Suprapubic skin (tissue), 4 donors: ENCODE results near the gene ACTR10. TPM values are rescaled to one million over a fixed set of nuclear protein-coding genes. Genes with fewer than 3 reads are reported as not detected.
A peak's percentile ranks its signal among the peaks of the same experiment; 100 is the strongest.

Experiments used
- DNase-seq, 2 donors: peaks; one replicate each; pipeline ENCODE4 v3.0.0-alpha.2; 2019; ENCODE audit warnings: low spot score in 2 of 2
- H3K27ac ChIP-seq: fragments of 200-600 bp; sonication (generic); one replicate; pipeline ENCODE4 v1.5.1; 2019
- H3K27me3 ChIP-seq: fragments of 200-600 bp; sonication (generic); one replicate; pipeline ENCODE4 v1.5.1; 2019
- H3K36me3 ChIP-seq: fragments of 200-600 bp; sonication (generic); one replicate; pipeline ENCODE4 v1.5.1; 2019
- H3K4me1 ChIP-seq: fragments of 200-600 bp; sonication (generic); one replicate; pipeline ENCODE4 v1.5.1; 2019
- H3K4me3 ChIP-seq: fragments of 200-600 bp; sonication (generic); one replicate; pipeline ENCODE4 v1.5.1; 2019; ENCODE audit warnings: mild to moderate bottlenecking
- H3K9me3 ChIP-seq: fragments of 200-600 bp; sonication (generic); one replicate; pipeline ENCODE4 v1.5.1; 2019
- EP300 ChIP-seq: sonication (generic); formaldehyde crosslinking; IDR thresholded peaks from one replicate; pipeline ENCODE4 v1.6.1; 2017; ENCODE audit warnings: antibody characterized with exemption
- POLR2A ChIP-seq, 2 donors: fragments of 450-650 bp; IDR thresholded peaks; one replicate each; pipeline ENCODE4 v1.6.1; 2017; ENCODE audit warnings: antibody characterized with exemption in 2 of 2, mild to moderate bottlenecking in 2 of 2, moderate library complexity in 2 of 2
- POLR2AphosphoS5 ChIP-seq, 3 donors: sonication (generic); formaldehyde crosslinking; IDR thresholded peaks; one replicate each; pipeline ENCODE4 v1.6.1; 2017; ENCODE audit warnings: antibody characterized with exemption in 3 of 3
- WGBS: methylation state at CpG from one replicate; pipeline ENCODE4 v1.1.5; 2018; 5-methylcytosine and 5-hydroxymethylcytosine counted together
- total RNA-seq, 4 donors: library from RNA; depleted of rRNA; stranded (reverse); fragments of >200 nt; gene quantifications; one replicate each; pipeline ENCODE4 v1.1.0, GENCODE V29; 2016
- TF ChIP-seq, protein P1 (sequence below), 2 donors: fragments of 200-600 bp in 1 of 2; fragments of 450-650 bp in 1 of 2; sonication (generic) in 1 of 2; IDR thresholded peaks; one replicate each; pipeline ENCODE4 v1.5.1; 2016 to 2019; ENCODE audit warnings: antibody characterized with exemption in 2 of 2, mild to moderate bottlenecking in 1 of 2, moderate library complexity in 1 of 2

ACTR10 gene
- total RNA-seq, 4 donors from 2014 or later: 39.3 to 66.9 (median 54.8) TPM

DNA sequence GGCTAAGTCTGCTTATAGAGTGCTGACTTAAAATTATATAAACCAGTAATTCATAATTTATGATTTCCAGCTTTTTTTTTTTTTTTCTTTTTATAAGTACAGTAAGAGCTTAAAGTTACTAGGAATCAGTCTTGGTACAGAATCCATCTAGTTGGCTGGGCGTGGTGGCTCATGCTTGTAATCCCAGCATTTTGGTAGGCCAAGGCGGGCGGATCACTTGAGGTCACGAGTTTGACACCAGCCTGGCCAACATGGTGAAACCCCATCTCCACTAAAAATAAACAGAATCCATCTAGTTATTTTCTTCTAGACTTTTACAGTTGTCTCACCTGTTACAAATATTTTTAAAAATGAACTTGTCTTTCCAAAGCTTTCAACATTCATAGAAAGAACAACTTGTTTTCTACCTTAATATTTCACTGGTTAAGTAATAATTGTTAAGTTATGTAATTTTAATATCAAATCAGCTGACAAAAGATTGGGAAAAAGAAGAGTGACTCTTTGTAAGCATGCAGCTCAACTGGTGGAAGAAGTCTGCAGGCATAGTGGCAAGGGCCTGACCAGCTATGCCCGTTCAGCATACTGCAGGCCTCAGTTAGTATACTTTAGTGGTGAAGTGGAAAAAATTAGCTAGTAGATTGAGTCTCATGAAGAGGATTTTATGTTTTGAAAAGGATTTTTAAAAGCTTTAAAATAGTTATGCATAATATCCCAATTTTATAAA, 27.3 kb downstream of the ACTR10 start:
- H3K27ac ChIP-seq: no peak overlapping the region
- TF ChIP-seq EP300: no peak
- TF ChIP-seq, protein P1, sequence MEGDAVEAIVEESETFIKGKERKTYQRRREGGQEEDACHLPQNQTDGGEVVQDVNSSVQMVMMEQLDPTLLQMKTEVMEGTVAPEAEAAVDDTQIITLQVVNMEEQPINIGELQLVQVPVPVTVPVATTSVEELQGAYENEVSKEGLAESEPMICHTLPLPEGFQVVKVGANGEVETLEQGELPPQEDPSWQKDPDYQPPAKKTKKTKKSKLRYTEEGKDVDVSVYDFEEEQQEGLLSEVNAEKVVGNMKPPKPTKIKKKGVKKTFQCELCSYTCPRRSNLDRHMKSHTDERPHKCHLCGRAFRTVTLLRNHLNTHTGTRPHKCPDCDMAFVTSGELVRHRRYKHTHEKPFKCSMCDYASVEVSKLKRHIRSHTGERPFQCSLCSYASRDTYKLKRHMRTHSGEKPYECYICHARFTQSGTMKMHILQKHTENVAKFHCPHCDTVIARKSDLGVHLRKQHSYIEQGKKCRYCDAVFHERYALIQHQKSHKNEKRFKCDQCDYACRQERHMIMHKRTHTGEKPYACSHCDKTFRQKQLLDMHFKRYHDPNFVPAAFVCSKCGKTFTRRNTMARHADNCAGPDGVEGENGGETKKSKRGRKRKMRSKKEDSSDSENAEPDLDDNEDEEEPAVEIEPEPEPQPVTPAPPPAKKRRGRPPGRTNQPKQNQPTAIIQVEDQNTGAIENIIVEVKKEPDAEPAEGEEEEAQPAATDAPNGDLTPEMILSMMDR (IDR thresholded peaks at IDR 0.05): no peak
- no peak for TF ChIP-seq POLR2AphosphoS5 (IDR thresholded peaks at IDR 0.05)
- no peak for TF ChIP-seq POLR2A (IDR thresholded peaks at IDR 0.05)
- H3K4me1 ChIP-seq: no peaks in the 10 kb centered on the region
- WGBS: 96% methylated on average over 5 of the region's 5 CpGs
- DNase-seq: no peak
- H3K36me3 ChIP-seq: peaks cover 38% of the 10 kb centered on the region
- no peak overlapping the region for H3K4me3 ChIP-seq
- no peaks in the 10 kb centered on the region for H3K9me3 ChIP-seq
- no peaks in the 10 kb centered on the region for H3K27me3 ChIP-seq

DNA sequence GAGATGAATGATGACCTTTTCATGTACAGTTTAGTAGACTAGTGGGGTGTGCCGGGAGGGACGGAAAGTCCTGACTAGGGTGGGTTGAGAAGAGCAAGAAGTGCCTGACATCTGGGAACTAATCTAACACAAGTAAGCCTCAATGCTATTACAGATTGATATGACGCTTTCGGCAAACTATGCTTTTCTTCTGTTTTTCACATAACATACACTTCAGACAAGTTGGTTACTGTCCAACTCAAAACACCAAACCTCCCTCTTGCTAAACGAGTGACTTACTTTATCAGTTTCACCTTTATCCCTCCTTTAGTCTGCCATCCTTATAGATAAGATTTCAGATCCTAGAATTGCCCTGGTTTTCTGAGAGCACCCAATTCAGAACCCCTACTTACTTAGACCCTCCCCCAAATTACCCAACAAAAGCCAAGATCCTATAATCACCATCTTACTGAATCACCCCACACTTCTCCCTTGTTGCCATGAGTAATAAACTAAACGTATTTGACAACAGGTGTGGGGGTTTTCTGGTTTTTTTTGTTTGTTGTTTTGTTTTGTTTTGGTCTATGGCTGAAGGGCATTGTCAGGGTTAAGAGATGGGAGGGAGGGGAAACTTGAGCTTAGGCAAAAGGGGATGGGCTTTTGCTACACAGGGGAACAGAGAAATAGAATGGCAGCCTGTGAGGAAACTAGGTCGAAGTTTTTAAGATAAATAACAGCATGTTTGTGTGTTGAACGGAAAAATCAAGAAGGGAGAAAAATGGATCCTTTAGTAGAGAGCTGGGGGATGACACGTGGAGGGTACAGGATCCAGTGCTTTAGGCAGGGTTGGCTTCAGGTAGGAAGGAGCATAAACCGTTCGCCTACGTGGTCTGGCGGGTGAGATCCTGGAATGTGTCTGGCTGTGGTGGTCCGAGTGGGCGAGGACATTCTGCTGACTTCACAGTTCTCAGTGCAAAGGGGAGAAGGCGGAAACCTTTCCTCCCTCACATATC, 38.6 kb downstream of the ACTR10 start:
- H3K4me3 ChIP-seq: peak overlapping the region; percentile 68
- TF ChIP-seq POLR2A (IDR thresholded peaks at IDR 0.05): no peak
- TF ChIP-seq, protein P1 (IDR thresholded peaks at IDR 0.05): no peak
- TF ChIP-seq POLR2AphosphoS5 (IDR thresholded peaks at IDR 0.05): no peak
- H3K36me3 ChIP-seq: peaks cover 3% of the 10 kb centered on the region
- peaks cover 11% of the 10 kb centered on the region for H3K4me1 ChIP-seq
- peak overlapping the region; percentile 84 for H3K27ac ChIP-seq
- H3K9me3 ChIP-seq: no peaks in the 10 kb centered on the region
- DNase-seq: no peak
- WGBS: 22% methylated on average over 16 of the region's 16 CpGs
- no peaks in the 10 kb centered on the region for H3K27me3 ChIP-seq

DNA sequence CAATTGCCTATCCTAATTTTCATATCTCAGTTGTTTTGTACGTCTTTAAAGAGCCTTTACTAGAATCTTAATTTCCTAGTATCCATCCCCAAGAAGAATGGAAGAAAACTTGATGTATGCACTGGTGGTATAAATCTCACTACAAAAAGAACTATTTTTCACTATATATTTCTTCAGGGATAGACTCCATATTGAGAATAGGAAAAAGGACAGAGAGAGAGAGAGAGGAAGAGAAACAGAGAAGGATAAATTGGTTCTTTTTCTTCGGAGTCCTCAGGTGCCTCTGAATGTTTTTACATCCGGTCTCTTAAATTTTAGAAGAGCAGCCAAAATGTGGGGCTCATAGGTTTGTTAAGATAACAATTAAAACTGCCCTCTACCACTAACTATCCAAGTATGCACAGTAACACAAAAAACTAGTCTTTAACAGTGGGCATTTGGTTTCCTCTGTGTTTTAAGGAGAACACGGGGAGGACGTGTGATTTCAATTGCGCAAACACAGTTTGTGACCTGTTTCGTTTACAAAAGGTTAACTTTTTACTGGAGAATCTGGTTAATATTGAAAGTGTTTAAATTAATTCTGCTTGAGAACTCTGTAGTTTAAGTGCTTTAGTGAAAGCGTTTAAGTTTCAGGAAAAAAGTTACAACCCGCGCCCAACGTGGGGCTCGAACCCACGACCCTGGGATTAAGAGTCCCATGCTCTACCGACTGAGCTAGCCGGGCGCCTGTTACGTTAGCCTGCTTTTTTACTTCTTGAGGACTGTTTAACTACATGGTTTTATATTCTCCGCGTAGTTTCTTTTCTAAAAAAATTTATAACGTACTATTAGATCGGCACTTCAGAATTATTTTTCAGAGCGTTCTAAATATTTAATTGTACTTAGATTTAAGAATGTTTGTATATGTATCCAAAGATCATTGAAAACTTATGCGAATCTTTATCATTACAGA, 39.6 kb downstream of the ACTR10 start:
- Histone ChIP-seq H3K4me1 (peaks cover 13% of the 10 kb centered on the region), H3K36me3 (peaks cover under 1% of the 10 kb centered on the region), H3K9me3 (no peaks in the 10 kb centered on the region), H3K4me3 (peak overlapping the region; percentile 68), H3K27me3 (no peaks in the 10 kb centered on the region), H3K27ac (peak overlapping the region; percentile 84)
- TF ChIP-seq EP300: no peak
- TF ChIP-seq POLR2AphosphoS5 (IDR thresholded peaks at IDR 0.05): peak in 2 of 3 donors; percentile 76 to 88
- peak in 1 of 2 donors; percentile 10 for TF ChIP-seq POLR2A (IDR thresholded peaks at IDR 0.05)
- TF ChIP-seq, protein P1 (IDR thresholded peaks at IDR 0.05): no peak
- peak; percentile 86 to 89 for DNase-seq
- WGBS: 2% methylated on average over 23 of the region's 23 CpGs

DNA sequence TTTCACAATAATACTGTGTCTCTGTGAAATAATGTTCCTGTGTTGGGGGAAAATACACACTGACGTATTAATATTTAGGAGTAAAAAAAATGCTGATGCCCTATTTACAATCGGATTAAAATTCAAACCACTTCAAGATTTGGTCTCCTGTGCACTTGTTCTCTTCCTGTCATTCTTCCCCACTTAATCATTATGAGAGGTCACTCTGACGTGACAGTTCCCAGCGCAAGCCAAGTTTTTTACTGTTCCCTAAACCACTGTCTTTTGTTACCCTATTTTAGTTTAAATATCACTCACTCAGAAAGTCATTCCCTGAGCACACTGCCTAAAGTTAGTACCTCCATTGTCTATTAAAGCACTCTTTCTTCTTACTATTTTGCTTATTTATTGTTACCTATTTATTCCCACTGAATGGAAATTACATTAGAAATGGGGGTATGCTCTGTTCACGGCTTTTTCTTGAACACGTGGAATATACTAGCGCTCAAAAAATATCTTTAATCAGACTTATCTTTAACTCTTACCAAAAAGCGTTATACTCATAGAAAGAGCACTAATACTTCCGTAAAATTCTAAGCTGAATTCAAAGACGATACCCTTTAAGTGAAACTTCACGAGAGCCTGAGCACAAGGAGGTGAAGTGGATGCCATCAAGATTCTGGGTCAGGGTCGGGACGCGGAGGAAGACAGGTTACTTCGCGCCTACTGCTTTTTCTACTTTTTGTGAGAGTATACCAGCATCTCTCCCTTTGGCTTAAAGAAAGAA, 44.0 kb downstream of the ACTR10 start:
- TF ChIP-seq POLR2A (IDR thresholded peaks at IDR 0.05) (no peak), EP300 (no peak), POLR2AphosphoS5 (IDR thresholded peaks at IDR 0.05) (no peak)
- TF ChIP-seq, protein P1 (IDR thresholded peaks at IDR 0.05): no peak
- DNase-seq: no peak
- H3K36me3 ChIP-seq: no peaks in the 10 kb centered on the region
- H3K4me1 ChIP-seq: peaks cover 31% of the 10 kb centered on the region
- WGBS: under 1% methylated on average over 16 of the region's 16 CpGs
- no peaks in the 10 kb centered on the region for H3K27me3 ChIP-seq
- peak overlapping the region; percentile 81 for H3K4me3 ChIP-seq
- H3K9me3 ChIP-seq: no peaks in the 10 kb centered on the region
- peak overlapping the region; percentile 97 for H3K27ac ChIP-seq
